T-helper 2 cell (primary cell): ENCODE measurements around the gene TPK1.
A peak's percentile ranks its signal among the peaks of the same experiment; 100 is the strongest.

Source experiments
- DNase-seq, 5 experiments: peaks; one replicate each; pipeline versions ENCODE4 v3.0.0 to v3.0.0-alpha.2; 2012 to 2022
- total RNA-seq, 2 donors: gene quantifications; one replicate each; lab custom pipeline; 2026; lab: John Stamatoyannopoulos, UW

The TPK1 gene
- total RNA-seq = 27.7 to 38.6 reads per million in 2 donors

DNA sequence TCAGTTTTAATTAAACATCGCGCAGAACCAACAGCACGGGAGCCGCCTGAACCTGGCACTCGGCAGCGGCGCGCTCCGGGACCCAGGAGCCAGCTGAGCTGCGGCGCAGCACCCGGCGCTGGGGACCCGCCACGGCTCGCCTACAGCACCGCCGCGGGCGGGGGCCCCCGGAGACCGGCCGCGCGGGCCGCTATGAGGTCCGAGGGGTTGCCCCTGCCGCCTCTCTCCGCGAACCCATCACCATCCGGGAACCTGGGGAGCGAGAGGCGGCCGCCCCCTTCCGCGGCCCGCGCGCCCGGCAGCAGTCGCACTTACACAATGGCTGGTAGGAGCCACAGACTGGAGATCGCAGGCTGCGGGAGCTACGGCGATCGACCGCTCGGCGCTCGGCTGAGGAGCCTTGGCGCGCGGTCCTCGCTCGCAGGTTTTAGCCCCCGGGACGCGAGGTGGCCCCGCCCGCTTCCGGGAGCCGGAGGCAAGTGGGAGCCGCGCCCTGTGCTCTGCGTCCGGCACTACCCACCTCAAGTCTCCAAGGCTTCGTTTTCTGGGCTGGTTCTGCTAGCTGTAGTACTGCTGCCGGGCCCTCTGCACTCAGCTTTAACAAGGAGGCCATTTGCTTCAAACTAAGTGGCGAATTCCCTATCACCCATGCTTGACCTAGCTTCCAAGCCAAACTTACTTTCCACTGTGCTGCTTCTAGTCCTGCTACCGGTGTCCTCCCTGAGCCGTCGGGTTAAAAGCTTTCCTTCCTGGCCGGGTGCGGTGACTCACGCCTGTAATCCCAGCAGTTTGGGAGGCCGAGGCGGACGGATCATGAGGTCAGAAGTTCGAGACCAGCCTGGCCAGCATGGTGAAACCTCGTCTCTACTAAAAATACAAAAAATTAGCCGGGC, at the start of gene TPK1:
Gene TPK1, minus strand, starts transcription at position 402 of the 893 bp plus-strand sequence. CDS start 451 bp downstream, outside the sequence.
- DNase-seq = peak; percentile 70 to 99 (median 84)

DNA sequence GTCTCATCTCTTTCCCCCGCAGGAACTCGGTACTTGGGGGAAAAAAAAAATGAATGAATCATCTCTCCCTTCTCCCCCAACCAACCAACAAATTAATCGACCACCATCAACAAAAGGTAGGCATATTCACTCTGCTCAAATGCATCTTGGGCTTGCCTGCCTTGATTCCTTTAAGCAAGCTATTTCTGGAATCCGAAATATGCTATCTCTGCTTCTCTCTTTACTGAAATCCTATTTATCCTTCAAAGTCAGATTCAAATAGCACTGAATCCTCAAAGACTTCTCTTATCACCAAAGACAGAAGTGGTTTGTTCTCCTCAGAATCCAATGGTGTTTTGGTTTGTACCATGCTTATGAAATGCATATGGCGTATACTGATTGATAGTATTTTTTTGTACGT, 49.6 kb upstream of the TPK1 start:
- no peak for DNase-seq

DNA sequence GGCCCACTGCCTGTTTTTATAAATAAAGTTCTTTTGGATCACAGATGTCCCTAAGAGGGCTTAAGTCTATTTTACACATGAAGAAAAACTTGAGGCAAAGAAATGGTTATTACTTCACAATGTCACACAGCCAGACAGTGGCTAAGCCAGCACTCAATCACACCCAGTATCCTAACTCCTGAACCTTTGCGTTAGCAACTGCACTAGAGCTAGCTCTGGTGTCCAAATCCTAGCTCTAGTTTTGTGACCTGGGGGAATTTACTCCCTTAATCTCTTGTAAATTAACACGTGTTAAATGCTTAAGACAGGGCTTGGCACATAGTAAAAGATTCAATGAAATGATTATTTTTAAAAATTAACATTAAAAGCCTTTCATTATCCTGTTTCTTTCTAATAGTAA, 49.0 kb upstream of the TPK1 start:
- no peak for DNase-seq

DNA sequence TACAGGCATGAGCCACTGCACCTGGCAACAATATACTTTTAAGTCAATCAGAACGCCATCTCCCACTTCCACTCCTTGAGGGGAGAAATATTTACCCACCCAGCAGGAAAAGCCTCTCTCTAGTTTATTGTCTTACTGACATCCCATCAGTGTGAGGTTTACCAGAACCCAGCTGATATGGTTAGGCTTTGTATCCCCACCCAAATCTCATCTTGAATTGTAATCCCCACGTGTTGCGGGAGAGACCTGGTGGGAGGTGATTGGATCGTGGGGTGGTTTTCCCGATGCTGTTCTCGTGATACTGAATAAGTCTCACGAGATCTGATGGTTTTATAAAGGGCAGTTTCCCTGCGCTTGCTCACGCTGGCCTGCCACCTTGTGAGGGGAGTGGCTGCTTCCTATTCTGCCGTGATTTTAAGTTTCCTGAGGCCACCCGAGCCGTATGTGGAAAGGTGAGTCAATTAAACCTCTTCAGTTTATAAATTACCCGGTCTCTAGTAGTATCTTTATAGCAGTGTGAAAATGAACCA, 37.5 kb upstream of the TPK1 start:
- DNase-seq = no peak

DNA sequence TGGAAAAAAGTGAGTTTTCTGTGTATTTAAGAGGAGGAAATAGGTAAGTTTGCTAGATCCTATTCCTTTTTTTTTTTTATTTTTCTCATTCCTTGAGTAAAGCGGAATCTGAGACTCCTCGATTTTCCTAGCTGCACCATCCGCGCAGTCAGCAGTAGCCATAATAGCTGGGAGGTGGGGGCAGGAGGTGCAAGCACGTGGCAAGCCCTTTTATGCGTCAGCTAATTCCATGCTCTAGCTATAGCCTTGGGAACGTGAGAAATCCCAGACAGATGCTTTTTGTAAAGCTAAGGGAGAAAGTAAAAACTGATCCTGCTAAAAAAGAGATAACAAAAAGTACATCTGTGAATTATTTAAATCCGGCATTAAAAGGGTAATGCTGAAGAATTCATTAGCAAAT, 33.2 kb upstream of the TPK1 start:
- DNase-seq = no peak

DNA sequence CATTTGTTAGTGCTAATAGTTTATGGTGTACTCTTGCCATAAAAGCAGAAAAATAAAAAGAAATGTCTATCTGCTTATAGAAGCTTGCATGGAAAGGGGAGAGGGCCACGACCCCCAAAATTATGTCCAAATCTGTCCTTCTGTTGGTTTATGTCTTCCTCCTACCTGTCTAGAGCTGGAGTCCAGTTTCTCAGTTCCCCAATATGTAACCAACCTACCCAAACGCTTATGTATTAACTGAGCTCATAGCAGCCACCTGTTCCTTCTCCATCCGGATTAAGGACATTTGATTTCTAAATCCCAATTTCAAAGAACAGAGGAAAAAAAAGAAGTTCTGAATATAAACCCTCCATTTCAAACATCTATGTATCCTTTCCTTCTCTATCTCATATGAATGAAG, 30.3 kb upstream of the TPK1 start:
- DNase-seq = no peak

DNA sequence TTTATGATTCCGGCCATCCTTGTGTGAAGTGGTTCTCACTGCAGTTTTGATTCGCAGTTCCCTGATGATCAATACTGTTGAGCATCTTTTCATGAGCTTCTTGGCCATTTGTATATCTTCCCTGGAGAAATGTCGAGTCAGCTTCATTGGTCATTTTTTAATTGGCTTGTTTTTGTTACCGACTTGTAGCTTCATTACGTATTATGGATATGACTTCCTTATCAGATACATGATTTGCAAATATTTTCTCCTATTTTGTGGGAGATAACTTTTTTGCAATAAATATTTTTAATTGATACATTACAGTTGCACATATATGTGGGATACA, 27.4 kb upstream of the TPK1 start:
- DNase-seq = no peak

DNA sequence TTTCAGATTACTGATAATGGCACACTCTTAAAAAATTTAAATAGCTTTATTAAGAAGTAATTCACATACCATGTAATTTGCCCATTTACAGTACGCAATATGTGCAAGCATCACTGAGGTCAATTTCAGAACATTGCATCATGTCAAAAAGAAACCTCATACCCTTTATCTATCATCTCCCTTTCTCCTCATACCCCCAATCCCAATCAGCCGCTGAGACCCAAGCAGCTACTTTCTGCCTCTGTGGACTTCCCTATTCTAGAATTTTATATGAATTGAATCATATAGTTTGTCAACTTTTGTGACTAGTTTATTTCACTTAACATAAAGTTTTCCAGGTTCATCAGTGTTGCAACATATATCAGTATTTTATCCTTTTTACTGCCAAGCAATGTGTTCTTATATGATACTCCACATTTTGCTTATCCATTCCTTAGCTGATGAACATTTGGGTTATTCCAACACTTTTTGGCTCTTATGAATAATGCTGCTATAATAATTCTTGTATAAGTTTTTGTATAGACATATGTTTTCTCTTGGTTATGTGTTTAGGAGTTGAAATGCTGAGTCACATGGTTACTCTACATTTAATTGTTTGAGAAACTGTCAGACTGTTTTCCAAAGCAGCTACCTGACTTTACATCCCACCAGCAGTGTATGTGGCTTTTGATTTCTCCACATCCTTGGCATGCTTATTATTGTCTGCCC, 26.9 kb upstream of the TPK1 start:
- DNase-seq = no peak

DNA sequence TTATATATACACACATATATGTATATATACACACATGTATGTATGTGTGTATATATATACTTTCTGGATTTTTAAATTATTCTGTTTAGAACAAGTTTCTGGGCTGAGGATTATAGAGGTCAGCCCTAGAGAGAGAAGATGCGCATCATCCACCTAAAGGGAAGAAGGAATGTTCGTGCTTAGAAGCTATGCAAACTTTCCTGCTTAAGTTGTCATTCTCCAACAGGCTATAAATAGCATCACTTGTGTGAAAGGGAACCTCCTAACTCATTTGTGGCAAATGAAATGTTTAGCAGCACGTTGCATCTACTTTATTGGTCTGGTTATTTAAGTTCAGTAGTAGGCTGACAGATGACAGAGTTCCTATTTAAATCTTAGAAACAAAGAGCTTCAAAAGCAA, 23.9 kb upstream of the TPK1 start:
- no peak for DNase-seq

DNA sequence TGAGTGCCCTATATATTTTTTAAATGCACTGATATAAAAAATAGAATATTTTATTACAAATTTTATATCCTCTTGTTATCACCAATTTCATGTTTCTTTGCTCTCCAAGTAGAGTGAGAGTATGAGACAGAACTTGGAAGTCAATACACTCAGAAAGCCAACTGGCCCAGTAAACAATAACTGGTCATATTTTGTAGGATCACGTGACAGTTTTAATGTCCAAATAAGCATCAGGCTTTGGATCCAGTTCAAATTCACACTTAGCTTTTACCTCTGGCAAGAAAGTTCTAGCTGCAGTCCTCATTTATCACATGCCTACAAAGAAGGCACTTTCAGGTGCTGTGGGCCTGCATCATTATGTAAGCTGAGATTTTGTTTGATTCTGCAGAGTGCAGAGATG, 21.6 kb upstream of the TPK1 start:
- no peak for DNase-seq

DNA sequence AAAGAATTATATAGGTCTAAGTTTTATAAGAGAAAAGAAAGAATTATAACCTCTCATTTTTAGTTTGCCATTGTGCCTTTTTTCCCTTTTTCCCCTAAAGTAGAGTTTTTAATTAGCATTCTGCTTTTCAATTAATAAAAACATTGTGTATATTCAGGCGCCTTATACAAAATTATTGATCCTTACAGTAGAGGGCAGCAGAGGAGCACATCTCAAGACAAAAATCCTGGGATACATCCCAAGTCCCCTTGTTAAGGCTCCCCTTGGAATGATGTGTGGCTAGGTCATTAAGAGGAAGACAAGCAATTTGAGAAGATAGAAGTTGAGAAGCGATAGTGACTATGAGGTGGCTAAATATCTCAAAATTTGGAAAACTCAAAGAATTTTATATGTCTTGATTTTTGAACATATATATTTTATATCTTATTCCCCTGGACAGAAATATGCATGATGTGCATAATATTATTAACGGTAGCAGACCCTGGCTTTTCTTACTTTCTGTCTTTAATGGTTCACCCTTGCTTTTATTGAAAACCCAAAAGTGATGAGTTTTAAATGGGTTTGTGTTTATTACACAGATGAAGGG, 19.1 kb upstream of the TPK1 start:
- DNase-seq = no peak

DNA sequence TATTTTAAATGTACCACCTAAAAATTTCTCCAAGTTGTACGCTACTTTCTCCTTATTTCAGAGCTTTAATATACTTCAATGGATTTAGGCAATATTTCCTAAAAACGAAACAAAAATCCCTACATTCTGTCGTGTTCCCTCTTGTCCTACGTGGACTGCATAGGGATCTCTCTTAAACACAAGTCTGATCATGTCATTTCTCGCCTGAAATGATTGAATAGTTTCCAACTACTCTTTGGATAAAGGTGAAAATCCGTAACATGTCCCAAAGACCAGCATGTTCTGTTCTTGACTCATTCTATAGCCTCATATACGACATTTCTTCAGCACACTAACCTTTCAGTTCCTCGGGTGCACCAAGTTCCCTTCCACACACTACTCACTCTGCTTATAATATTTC, 17.7 kb upstream of the TPK1 start:
- DNase-seq = no peak

DNA sequence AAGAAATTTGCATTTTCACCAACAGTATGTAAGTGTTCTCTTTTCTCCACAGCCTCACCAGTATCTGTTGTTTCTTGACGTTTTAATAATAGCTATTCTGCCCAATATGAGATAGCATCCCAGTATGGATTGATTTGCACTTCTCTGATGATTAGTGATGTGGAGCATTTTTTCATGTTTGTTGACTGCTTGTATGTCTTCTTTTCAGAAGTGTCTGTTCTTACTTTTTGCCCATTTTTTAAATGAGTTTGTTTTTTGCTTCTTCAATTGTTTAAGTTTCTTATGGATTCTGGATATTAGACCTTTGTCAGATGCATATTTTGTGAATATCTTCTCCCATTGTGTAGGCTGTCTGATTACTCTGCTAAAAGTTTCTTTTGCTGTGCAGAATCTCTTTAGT, 12.2 kb upstream of the TPK1 start:
- DNase-seq = no peak

DNA sequence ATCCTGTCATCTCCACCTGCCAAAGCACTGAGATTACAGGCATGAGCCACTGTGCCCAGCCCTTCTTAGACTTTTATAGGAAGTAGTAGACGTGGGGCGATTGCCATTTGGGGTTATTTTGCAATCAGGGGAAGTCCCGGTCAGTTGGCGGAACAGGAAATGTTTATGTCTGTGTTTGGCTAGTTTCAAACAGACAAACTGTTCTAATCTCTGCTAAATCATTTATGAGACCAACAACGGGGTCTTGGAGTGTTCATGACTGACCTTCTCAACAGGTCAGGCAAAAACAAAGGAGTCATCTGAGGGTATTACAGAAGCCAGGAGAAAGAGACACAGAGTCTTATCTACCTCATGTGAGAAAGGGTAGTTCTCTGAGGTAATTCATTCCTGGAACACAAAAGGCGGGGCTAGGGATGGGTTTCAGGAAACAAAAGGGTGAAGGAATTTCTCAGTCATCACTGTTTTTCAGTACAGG, 6.6 kb upstream of the TPK1 start:
- peak in 1 of 5 experiments; percentile 50 for DNase-seq

DNA sequence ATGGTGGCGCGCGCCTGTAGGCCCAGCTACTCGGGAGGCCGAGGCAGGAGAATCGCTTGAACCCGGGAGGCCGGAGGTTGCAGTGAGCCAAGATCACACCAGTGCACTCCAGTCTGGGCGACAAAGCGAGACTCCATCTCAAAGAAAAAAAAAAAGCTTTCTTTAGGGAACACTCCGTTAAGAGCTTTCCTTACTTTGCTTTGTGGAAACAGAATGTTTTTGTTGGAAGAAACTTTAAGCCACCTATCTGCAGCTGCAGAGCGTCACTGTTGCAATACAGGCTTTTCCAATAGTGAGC, 641 bp upstream of the TPK1 start:
- DNase-seq = no peak

DNA sequence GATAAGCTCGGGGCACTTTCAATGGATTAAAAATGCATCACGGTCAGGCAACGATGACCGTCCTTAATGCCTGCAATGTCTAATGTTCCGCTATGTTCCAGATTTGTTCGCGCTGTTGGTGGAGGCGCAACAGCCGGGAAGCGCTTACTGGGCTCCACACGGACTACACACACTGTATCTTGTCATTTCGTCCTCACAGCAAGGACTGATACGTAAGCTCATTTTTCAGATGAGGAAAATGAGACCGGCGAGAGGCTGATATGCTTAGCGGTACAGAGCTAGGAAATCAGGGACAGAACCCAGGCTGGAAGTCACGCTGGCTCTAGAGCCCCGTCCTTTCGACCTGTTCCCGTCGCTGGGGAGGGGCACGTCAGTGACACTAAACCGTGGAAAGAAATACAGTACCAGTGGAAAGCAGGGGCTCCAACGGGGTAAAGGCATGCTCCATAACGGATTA, 670 bp downstream of the TPK1 start:
- peak in 3 of 5 experiments; percentile 17 to 68 (median 26) for DNase-seq

DNA sequence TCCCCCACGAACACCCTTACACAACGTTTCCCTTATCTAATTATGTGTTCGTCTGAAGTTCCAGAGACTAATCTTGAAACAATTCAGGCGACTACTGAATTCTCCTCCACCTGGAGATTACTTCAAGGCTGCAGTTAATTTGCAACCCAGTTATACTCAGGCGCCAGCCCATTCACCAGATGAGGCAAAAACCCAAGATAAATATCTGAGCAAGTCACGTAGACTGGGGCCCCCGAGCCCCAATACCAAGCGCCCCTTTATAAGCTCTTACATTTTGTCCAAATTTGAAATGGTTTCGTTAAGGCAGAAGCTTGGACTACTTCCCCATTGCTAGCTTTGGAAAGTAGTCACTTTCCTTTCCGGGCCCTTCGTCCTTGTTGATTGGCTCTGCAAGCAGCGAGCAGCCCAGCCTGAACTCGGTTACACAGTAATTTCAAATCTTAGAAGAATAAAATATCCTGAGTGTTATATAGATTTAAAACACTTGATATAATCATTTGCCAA, 1.2 kb downstream of the TPK1 start:
- DNase-seq = peak in 3 of 5 experiments; percentile 18 to 78 (median 31)

DNA sequence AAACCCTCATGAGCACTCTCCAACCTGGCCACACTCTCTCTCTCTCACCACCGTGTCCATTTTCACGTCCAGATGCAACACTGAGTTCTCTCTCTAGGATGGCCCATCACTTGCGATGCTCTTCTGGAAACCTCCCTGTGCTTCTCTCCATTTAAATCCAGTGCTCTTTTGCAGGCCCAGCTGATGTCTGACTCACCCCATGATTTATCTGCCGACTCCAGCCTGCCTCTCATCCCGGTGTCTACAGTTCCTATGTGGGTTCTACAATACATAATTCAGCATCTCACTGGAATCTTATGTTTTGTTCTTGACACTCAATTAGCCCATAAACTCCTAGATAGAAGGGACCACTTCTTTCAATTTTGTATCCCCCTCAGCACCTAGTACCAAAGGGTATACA, 5.0 kb downstream of the TPK1 start:
- no peak for DNase-seq

DNA sequence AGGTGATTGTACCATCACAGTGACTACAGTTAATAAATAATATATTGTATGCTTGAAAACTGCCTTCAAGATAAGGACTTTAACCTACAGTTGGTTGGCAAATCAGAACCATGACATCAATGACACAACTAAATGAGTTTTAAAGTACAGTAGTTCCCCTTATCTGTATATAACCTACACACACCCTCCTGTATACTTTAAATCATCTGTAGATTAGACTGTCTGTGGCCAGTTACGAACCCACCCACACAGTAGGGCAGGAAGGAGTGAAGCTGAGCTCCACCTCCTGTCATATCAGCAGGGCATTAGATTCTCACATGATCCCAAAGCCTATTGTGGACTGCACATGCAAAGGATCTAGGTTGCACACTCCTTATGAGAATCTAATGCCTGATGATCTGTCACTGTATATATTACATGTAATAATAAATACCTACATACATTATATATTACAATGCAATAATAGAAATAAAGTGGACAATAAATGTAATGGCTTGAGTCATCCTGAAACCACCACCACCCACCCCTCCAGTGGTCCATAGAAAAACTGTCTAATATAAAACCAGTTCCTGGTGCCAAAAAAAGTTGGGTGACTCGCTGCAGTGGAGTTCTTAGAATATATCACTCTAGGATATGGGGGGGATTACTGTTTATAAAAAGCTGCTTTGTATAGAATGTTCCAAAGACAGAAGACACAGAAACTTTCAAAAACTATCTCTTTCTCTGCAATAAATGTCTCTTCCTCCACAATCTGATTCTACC, 5.6 kb downstream of the TPK1 start:
- peak in 1 of 5 experiments; percentile 40 for DNase-seq

DNA sequence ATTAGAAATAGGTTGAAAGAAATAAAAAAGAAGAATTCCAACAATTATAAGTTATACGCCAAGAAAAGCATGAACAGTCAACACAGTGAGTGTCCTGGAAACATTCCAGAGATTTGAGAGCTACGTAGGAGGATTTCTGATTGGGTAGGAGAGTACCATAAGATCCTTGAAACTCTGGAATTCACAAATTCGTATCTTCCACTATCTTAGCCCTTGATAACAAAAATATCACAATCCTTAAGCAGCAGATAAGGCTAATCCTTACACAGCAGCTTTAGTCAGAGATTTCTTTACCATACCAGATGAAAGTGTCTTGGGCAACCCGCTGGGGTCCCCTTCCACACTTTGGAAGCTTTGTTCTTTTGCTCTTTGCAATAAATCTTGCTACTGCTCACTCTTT, 8.2 kb downstream of the TPK1 start:
- DNase-seq = no peak

DNA sequence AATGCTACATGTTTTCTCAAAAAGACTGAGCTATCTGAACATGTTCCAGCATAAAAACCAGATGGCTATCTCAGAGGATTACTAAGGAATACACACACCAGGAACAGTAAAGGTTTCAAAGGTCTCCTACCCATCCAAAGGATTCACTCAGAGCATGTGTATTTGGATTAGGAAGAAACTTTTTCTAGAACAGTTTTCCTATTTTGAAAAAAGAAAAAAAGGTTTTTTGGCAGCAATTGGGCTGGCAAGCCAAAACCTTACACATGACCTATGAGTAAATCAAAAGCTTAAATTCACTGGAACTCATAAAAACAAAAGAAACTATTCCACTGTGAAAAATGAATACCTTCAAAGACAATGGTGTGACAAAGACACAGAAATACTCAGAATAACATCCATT, 9.6 kb downstream of the TPK1 start:
- DNase-seq = no peak

DNA sequence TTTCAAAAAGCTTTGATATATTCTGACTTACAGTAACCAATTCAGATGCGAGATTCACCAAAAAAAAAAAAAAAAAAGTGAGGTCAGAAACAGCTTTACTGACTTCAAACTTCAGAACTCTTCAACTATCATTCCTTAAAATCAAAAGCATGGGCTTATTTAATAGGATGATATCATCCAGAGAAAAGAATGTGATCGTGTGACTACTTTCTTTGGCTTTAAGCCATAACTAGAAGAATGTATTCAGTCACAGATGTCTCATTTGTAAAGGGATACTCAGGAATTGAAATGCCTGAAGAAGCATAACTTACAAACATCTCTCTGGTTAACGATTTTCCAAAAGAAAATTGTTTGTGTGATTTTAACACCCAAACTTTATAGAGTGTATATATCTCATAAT, 11.5 kb downstream of the TPK1 start:
- DNase-seq = no peak

DNA sequence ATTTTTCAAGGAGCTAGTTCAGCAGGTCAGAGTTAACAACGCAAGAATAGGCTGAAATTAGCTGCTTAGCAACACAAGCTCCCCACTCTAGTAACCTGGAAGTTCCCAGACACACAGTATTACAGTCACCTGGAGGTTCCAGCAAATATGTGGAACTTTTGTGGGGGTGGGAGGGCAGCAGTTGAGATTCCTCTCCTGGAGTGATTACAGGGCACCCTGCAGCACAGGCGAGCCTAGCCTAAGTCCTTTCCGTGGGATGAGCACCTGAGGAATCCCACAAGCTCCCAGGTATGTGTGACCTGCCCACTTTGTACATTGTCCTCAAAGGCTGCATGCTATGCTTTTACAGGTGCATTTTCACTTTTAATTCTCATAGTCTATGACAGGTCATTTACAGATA, 13.6 kb downstream of the TPK1 start:
- DNase-seq = no peak
